Coronary artery (tissue), 2 donors: ENCODE data around the gene METRNL.
"Not testable (repeated sequence)": the region's sequence is repeated elsewhere in the genome, so short reads cannot be mapped to it uniquely, and the experiment has no call there.

Experiments used
- DNase-seq: peaks from one replicate; pipeline ENCODE4 v3.0.0-alpha.2; 2017; ENCODE audit warnings: low spot score
- H3K27ac ChIP-seq, 2 donors: fragments of 200-600 bp; sonication (generic); one replicate each; pipeline ENCODE4 v1.5.1; 2016 to 2019
- H3K4me3 ChIP-seq: fragments of 200-600 bp; sonication (generic); 2 replicates; pipeline ENCODE4 v1.5.1; 2016; ENCODE audit warnings: mild to moderate bottlenecking, moderate library complexity
- CTCF ChIP-seq: fragments of 200-600 bp; sonication (generic); IDR thresholded peaks from one replicate; pipeline ENCODE4 v1.5.1; 2019; ENCODE audit warnings: antibody characterized with exemption

METRNL gene

GRCh38 chr17:83046448-83047181 lies 32.8 kb upstream of the METRNL start:
- H3K4me3 ChIP-seq: no peak overlapping the region
- peak; percentile 21 for DNase-seq
- no peak for TF ChIP-seq CTCF
- H3K27ac ChIP-seq: no peak overlapping the region

GRCh38 chr17:83047182-83047478 lies 32.3 kb upstream of the METRNL start:
- Histone ChIP-seq H3K4me3 (no peak overlapping the region), H3K27ac (no peak overlapping the region)
- TF ChIP-seq CTCF: no peak
- no peak for DNase-seq

- DNase-seq, H3K4me3 ChIP-seq: not testable (repeated sequence)
- H3K27ac ChIP-seq: peak overlapping the region in 1 of 2 donors; percentile 74
Measured at GRCh38 chr17:83047818-83048475, 31.5 kb upstream of the METRNL start.

- no peak for TF ChIP-seq CTCF
- H3K4me3 ChIP-seq: peak overlapping the region; percentile 78
- peak overlapping the region; percentile 62 to 96 for H3K27ac ChIP-seq
- peak; percentile 74 for DNase-seq
Measured at GRCh38 chr17:83050651-83051395, 28.6 kb upstream of the METRNL start.

GRCh38 chr17:83051396-83052240 lies 27.8 kb upstream of the METRNL start:
- peak; percentile 98 for DNase-seq
- TF ChIP-seq CTCF: no peak
- H3K27ac ChIP-seq: peak overlapping the region; percentile 63 to 96
- H3K4me3 ChIP-seq: peak overlapping the region; percentile 78

GRCh38 chr17:83052241-83052564 lies 27.2 kb upstream of the METRNL start:
- peak overlapping the region; percentile 78 for H3K4me3 ChIP-seq

More at GRCh38 chr17:83052241-83052564, 27.2 kb upstream of the METRNL start:
- no peak for TF ChIP-seq CTCF
- peak overlapping the region; percentile 63 to 96 for H3K27ac ChIP-seq
- DNase-seq: no peak
